ENCODE results near the gene FTSJ3. TPM values are rescaled to one million over a fixed set of nuclear protein-coding genes. Genes with fewer than 3 reads are reported as not detected.

Gene FTSJ3
- total RNA-seq, 1 experiment from 2014 or later = 80.3 TPM

- H2AFZ ChIP-seq (ENCODE audit: low read length) = no peak overlapping the region
- no CpG with 5 or more reads among the region's 5 CpGs for WGBS (ENCODE audit: extremely low coverage, insufficient read length, low lambda C conversion rate)
- no peak overlapping the region for H3K14ac ChIP-seq (ENCODE audit: insufficient read depth, low read length)
- no peak overlapping the region for H3K56ac ChIP-seq (ENCODE audit: insufficient read length, low read depth, low read length)
- H2AK5ac ChIP-seq (ENCODE audit: insufficient read length, low read length) = no peak overlapping the region
- no peak overlapping the region for H3K4ac ChIP-seq (ENCODE audit: low read depth, low read length)
- no peaks in the 10 kb centered on the region; a peak in 1 of 5 replicates for H3K9me3 Mint-ChIP-seq
- H3K23ac ChIP-seq (ENCODE audit: insufficient read length, low read depth, low read length) = no peak overlapping the region
- H2BK5ac ChIP-seq (ENCODE audit: insufficient read length, low read length) = no peak overlapping the region
- no peak overlapping the region for H4K91ac ChIP-seq (ENCODE audit: insufficient read length, low read depth, low read length)
- no peak overlapping the region for H4K8ac ChIP-seq (replicated peaks; ENCODE audit: insufficient read length, low read depth, low read length)
- H2BK15ac ChIP-seq (ENCODE audit: low read depth, low read length) = no peak overlapping the region
- H3K27ac Mint-ChIP-seq = no peak overlapping the region
- H2BK20ac ChIP-seq (ENCODE audit: low read depth, low read length, poor library complexity, severe bottlenecking) = no peak overlapping the region
- no peaks in the 10 kb centered on the region for H3K4me1 ChIP-seq (ENCODE audit: insufficient read depth, low read length)
- H3K9me3 ChIP-seq (ENCODE audit: control insufficient read depth, low read depth, low read length) = no peaks in the 10 kb centered on the region
- no peak overlapping the region for H2BK120ac ChIP-seq (ENCODE audit: low read depth, low read length, poor library complexity, severe bottlenecking)
- H3K79me2 ChIP-seq (ENCODE audit: insufficient read depth, low read length) = peaks cover 8% of the 10 kb centered on the region; the same call in 1 of the 2 replicates
- H3K36me3 Mint-ChIP-seq (ENCODE audit: insufficient read depth in 1 of 3, low read depth in 3 of 3) = peaks cover 58 to 94% (median 74%) of the 10 kb centered on the region in 3 experiments
- no peak overlapping the region for H3K18ac ChIP-seq (ENCODE audit: insufficient read length, low read depth, low read length)
- no peak overlapping the region for H3T11ph ChIP-seq (ENCODE audit: low read length)
- no peak overlapping the region for H3K27ac ChIP-seq (ENCODE audit: insufficient read length, low read depth, low read length)
- no peak overlapping the region for H3K4me2 ChIP-seq (ENCODE audit: insufficient read depth, insufficient read length, low read length)
- H3K79me1 ChIP-seq (ENCODE audit: insufficient read depth, low read depth, low read length, poor library complexity, severe bottlenecking) = peaks cover 3% of the 10 kb centered on the region
- no peak overlapping the region for H3K9ac ChIP-seq (ENCODE audit: extremely low read depth, insufficient read length, low read length)
- H2BK12ac ChIP-seq (ENCODE audit: insufficient read length, low read depth, low read length) = no peak overlapping the region
- no peak for DNase-seq
- no peak overlapping the region for H4K5ac ChIP-seq (ENCODE audit: insufficient read length, low read depth, low read length)
- H3K4me3 Mint-ChIP-seq = no peak overlapping the region
- H3K27me3 ChIP-seq (ENCODE audit: insufficient read depth, low read length) = no peaks in the 10 kb centered on the region
- peaks cover 13 to 19% of the 10 kb centered on the region in 2 experiments for H3K4me1 Mint-ChIP-seq
- H4K20me1 ChIP-seq (ENCODE audit: control insufficient read depth, insufficient read depth, insufficient read length) = peaks cover 2% of the 10 kb centered on the region
- peaks cover 6% of the 10 kb centered on the region for H3K23me2 ChIP-seq (ENCODE audit: insufficient read length, low read depth, low read length, poor library complexity, severe bottlenecking)
- no peaks in the 10 kb centered on the region; the same call in 1 of the 2 replicates for H3K27me3 Mint-ChIP-seq (ENCODE audit: low read depth)
- no peak for TF ChIP-seq CTCF (conservative IDR thresholded peaks at IDR 0.05)
Measured at GRCh38 chr17:63830278-63830677, 2.8 kb upstream of the FTSJ3 start.
